ENCODE results near the gene THAP7.

Gene THAP7

DNA sequence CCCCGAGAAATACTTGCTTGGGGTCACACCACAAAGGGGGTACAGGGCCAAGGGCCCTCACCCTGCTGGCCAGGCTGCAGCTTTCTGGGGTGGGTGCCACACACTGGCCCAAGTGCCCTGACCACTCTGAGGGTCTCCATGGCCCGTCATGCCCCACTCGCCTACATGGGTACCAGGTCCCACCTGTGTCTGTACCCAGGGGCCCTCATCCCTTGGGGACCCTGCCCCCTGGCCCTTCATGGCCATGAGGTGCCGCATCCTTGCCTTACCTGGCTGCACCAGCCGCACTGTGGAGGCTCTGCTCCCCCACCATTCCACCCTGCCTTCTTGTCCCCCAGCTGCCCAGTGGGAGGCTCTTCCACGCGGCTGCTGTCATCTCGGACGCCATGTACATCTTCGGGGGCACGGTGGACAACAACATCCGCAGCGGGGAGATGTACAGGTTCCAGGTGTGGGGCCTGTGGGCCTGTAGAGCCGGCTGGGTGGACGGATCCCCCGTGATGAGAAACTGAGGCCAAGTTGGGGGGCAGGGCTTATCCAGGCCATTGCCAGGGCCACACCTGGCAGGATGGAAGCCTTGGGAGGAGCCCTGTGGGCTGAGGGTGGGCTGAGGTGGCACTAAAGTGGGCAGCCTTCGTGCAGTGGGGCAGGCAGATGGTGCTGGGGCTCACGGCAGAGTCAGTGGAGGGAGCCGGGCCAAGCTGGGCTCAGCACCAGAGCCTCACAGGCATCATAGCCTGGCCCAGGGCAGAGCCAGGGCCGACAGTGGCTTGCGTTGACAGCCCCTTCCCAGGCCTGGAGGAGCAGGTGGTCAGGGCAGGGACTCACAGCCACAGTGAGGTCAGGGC lies 9.2 kb downstream of the THAP7 start:
- no peak for DNase-seq

- no peak for DNase-seq
Observed at GRCh38 chr22:20992056-20992442, 9.9 kb downstream of the THAP7 start.

- no peak for DNase-seq
Observed at GRCh38 chr22:20991252-20992055, 10.5 kb downstream of the THAP7 start.

- no peak for DNase-seq
Observed at GRCh38 chr22:20990184-20991180, 11.4 kb downstream of the THAP7 start.

- DNase-seq, result no peak
Observed at GRCh38 chr22:20989323-20990138, 12.4 kb downstream of the THAP7 start.

DNA sequence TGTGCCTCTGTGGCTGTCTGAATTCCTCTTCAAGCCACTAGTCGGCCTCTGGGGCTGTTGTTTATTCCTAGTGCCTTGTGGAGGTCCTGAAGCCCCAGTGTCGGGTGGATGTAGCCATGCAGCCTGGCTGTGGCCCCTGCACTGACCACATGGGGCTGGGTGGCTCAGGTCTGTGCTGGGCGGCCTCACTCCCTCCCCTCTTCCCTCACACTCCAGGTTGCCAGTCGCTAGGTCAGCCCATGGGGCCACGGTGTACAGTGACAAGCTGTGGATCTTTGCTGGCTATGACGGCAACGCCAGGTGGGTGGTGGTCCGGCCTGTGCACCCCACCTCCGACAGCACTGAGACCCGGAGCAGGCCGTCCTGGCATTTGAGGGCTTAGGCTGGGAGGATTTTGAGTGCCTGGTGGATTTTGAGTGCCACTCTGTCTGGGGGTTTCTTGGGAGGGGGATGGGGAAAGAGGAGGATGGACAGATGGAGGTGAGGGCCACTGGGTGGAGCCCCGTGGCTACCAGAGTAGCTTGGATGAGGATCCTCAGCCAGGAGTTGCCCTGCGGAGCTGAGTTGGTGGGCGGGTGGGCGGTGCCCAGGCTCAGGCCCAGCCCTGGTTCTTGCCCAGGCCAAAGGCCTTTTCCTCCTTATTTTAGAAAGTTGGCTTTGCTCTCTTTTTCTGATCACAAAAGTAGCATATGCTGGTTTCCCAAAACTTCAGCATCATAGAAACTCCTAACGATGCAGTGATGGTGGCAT lies 13.2 kb downstream of the THAP7 start:
- no peak for DNase-seq

- no peak for DNase-seq
Observed at GRCh38 chr22:20987375-20987774, 14.5 kb downstream of the THAP7 start.

DNA sequence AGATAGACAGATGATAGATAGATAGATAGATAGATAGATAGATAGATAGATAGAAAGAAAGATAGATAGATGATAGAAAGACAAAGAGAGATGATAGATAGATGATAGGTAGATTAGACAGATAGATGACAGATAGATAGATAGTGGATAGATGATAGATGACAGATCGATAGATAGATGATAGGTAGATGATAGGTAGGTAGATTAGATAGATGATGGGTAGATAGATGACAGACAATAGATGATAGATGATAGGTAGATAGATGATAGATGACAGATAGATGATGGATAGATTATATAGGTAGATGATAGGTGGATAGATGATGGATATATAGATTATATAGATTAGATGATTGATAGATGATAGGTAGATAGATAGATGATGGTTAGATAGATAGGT lies 15.6 kb downstream of the THAP7 start:
- no peak for DNase-seq

GRCh38 chr22:20985720-20986119 lies 16.2 kb downstream of the THAP7 start:
- DNase-seq, result no peak

DNA sequence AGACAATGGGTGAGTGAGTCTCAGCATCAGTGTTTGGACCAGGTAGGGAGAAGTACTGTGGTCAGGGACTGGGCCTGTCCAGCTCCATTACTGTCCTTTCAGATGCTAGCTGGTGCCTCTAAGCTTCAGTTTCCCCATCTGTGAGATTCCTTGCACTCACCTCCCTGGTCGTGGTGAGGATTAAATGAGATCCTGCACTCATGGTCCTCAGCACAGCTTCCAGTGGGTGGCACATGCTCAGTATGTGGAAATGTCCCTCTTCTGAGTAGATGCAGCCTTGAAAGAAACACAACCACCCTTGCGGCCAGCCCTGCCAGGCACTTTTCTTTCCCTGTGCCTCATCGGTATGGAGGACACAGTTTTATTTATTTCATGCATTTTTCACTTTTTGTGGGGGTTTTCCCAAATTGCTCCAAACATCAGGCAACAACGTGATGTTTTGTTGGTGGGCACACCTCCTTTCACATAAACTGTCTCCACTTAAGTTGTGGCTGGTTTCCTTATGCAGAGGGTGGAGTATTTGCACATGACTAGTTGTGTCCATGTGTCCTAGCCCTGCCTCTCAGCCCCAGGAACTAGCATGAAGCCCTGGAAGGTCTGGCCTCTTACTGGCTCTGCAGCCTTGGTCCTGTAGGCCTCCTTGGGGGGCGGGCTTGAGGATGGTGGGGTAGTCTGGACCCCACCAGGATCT lies 18.7 kb downstream of the THAP7 start:
- DNase-seq, result no peak

- DNase-seq, result no peak
Observed at GRCh38 chr22:20982563-20982882, 19.4 kb downstream of the THAP7 start.

- DNase-seq, result peak; percentile 35
Observed at GRCh38 chr22:20981787-20982562, 19.9 kb downstream of the THAP7 start, which contains the start of gene LZTR1. TSS of gene LZTR1 (plus strand) at chr22:20982297. CDS start at chr22:20982372, 75 bp downstream.

GRCh38 chr22:20980938-20981722 lies 20.8 kb downstream of the THAP7 start:
- no peak for DNase-seq

- DNase-seq, result no peak
Observed at GRCh38 chr22:20980523-20980922, 21.4 kb downstream of the THAP7 start.

DNA sequence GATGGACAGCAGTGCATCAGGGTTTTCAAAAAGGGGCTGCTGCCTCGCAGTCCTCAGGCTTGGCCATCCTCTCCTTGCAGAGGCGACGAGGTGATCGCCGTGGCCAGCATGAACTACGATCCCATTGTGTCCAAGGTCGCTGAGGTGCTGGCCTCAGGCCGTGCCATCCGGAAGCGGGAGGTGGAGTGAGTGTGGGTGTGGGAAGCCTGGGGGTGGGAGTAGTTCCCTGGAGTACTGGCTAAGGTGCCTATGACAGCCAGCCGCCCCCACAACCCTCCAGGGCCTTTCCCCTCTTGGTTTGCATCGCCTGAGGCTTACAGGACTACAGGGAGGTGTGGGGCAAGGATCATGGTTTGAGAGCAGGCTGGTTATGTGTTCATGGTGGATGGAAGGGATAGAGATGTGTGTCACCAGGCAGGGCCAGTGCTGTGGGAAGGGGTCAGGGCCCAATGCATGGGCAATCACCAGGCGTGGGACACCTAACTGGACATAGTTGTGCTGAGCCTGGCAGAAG lies 21.9 kb downstream of the THAP7 start:
- DNase-seq, result no peak

GRCh38 chr22:20979243-20979809 lies 22.6 kb downstream of the THAP7 start:
- no peak for DNase-seq

DNA sequence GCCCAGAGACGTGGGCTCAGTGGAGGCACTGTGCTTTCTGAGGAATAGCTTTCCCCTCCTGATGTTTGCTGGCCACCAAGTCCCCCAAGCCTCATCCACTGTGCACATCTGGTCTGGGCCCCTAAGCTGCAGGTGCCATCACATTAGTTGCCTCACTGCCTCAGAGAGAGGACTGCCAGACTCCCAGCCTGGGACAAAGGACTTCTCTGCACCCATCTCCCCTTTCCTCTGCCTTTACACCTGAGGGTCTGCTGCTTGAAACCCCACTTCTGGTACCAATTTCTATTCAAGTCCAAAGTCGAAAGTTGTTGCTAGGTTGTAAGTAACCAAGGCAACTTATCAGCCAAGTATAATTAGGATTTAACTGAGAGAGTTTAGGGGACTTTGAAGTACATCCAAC lies 23.5 kb downstream of the THAP7 start:
- DNase-seq, result no peak

DNA sequence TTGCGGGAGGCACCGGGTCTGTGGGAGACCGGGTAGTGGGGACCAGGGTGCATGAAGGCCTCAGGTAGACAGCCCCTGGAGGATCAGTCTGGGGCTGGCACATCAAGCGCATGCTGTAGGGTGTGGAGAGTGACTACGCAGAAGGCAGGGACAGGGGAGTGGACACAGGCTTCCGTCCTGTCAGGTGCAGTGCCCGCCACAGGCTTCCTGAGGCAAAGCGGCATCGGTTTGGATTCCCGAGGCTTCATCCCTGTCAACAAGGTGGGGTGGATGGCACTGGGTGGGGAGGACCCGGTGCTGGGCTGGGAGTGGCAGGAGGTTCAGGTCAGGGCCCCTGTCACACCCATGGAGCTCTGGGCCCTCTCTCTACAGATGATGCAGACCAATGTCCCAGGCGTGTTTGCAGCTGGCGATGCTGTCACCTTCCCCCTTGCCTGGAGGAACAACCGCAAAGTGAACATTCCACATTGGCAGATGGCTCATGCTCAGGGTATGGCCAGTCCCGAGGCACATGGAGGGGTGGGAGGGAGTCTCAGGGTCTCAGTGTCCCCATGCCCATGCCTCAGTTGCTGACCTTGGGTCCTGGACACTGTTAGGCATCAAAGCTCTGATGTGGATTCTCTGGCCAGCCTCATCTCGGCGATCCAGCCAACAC lies 24.3 kb downstream of the THAP7 start:
- no peak for DNase-seq
